Caco-2 (cell line): Measurements from ENCODE around the gene HERC4. TPM values are rescaled to one million over a fixed set of nuclear protein-coding genes. Genes with fewer than 3 reads are reported as not detected.
"Not testable (repeated sequence)": the region's sequence is repeated elsewhere in the genome, so short reads cannot be mapped to it uniquely, and the experiment has no call there.

Experiments used
- BruUV-seq: library from RNA; stranded (reverse); fragments of 400-500 nt; replicated peaks from 2 replicates; lab custom pipeline; 2021; lab: Mats Ljungman, UMichigan
- CTCF ChIA-PET: fragments of 300-600 bp; sonication (Branson Sonifier 250); formaldehyde crosslinking; loops from one replicate; lab custom pipeline; 2022; ENCODE audit warnings: antibody characterized with exemption; lab: Charles Lee
- POLR2A ChIA-PET: fragments of 300-600 bp; sonication (Branson Sonifier 250); formaldehyde crosslinking; loops from one replicate; lab custom pipeline; 2022; ENCODE audit warnings: antibody characterized with exemption; lab: Charles Lee
- DNase-seq, 2 experiments: peaks; one replicate each; pipeline versions ENCODE4 v3.0.0 to v3.0.0-alpha.2; 2020 to 2022
- H3K27me3 ChIP-seq: replicated peaks from 2 replicates; pipeline ENCODE4 v1.6.0; 2011; ENCODE audit warnings: low read length; ENCODE audit not compliant: control insufficient read depth, insufficient read depth
- H3K36me3 ChIP-seq: 2 replicates; pipeline ENCODE4 v1.5.1; 2011; ENCODE audit warnings: low read length; ENCODE audit not compliant: control insufficient read depth, insufficient read depth
- H3K4me1 ChIP-seq: fragments of 250-450 bp; sonication (Bioruptor Pico); 2 replicates; pipeline ENCODE4 v1.5.1; 2020; ENCODE audit warnings: mild to moderate bottlenecking
- H3K4me3 ChIP-seq: 2 replicates; pipeline ENCODE4 v1.5.1; 2011; ENCODE audit warnings: low read depth, mild to moderate bottlenecking, control low read depth, low read length
- H3K9me3 ChIP-seq: fragments of 250-450 bp; sonication (Bioruptor Pico); 2 replicates; pipeline ENCODE4 v1.5.1; 2020; ENCODE audit warnings: mild to moderate bottlenecking, moderate library complexity
- H3K27ac Mint-ChIP-seq: one replicate; pipeline ENCODE4 v1.8.0; 2022; ENCODE audit warnings: mixed read lengths; ENCODE audit not compliant: unreplicated experiment
- H3K27me3 Mint-ChIP-seq: one replicate; pipeline ENCODE4 v1.8.0; 2022; ENCODE audit warnings: mixed read lengths; ENCODE audit not compliant: insufficient read depth, unreplicated experiment
- H3K36me3 Mint-ChIP-seq: one replicate; pipeline ENCODE4 v1.8.0; 2022; ENCODE audit warnings: mild to moderate bottlenecking, mixed read lengths; ENCODE audit not compliant: insufficient read depth, unreplicated experiment
- H3K4me1 Mint-ChIP-seq: one replicate; pipeline ENCODE4 v1.8.0; 2022; ENCODE audit warnings: low read depth, mixed read lengths; ENCODE audit not compliant: unreplicated experiment
- H3K4me3 Mint-ChIP-seq: one replicate; pipeline ENCODE4 v1.8.0; 2022; ENCODE audit warnings: mild to moderate bottlenecking, moderate library complexity, mixed read lengths; ENCODE audit not compliant: unreplicated experiment
- H3K9me3 Mint-ChIP-seq: one replicate; pipeline ENCODE4 v1.8.0; 2022; ENCODE audit warnings: mixed read lengths; ENCODE audit not compliant: unreplicated experiment
- intact Hi-C: fragments of 100-400 bp; cut with micrococcal nuclease; formaldehyde crosslinking; loops from one replicate; pipeline ENCODE4 v1.10.0; 2022; ENCODE audit not compliant: unreplicated experiment
- total RNA-seq: library from RNA; stranded (reverse); gene quantifications from 2 replicates; pipeline ENCODE4 v1.2.3, GENCODE V29; 2022
- TF ChIP-seq, protein P1 (sequence below), 2 experiments: fragments of 200-600 bp in 1 of 2; IDR thresholded peaks; 1 replicate in 1 of 2; 2 replicates in 1 of 2; pipeline versions ENCODE4 v1.5.1 to v1.8.0; 2011 to 2022; ENCODE audit warnings: antibody characterized with exemption in 1 of 2, control low read depth in 1 of 2, inconsistent platforms in 1 of 2, low read depth in 1 of 2, low read length in 1 of 2, mild to moderate bottlenecking in 1 of 2, moderate library complexity in 1 of 2; ENCODE audit not compliant: insufficient read depth in 1 of 2, severe bottlenecking in 1 of 2, unreplicated experiment in 1 of 2

Gene HERC4
- total RNA-seq, 1 experiment from 2014 or later, result 59.4 TPM

DNA sequence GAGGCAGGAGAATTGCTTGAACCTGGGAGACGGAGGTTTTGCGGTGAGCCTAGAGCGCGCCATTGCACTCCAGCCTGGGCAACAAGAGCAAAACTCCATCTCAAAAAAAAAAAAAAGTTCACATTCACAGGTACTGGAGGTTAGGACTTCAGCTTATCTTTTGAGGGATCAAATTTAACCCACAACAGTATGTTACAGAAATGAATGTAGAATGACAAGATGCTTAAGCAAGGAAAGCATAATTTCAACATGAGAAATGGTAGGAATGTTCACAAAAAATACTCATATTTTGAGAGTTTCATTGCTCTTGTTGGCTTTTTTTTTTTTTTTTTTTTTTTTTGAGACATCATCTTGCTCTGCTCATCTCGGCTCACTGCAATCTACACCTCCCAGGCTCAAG, 1.9 kb upstream of the HERC4 start:
- peaks cover 11% of the 10 kb centered on the region for H3K4me1 Mint-ChIP-seq
- Histone ChIP-seq H3K27me3 (no peaks in the 10 kb centered on the region), H3K9me3 (no peaks in the 10 kb centered on the region), H3K4me1 (peaks cover 23% of the 10 kb centered on the region), H3K4me3 (no peak overlapping the region), H3K36me3 (no peaks in the 10 kb centered on the region)
- TF ChIP-seq, protein P1, sequence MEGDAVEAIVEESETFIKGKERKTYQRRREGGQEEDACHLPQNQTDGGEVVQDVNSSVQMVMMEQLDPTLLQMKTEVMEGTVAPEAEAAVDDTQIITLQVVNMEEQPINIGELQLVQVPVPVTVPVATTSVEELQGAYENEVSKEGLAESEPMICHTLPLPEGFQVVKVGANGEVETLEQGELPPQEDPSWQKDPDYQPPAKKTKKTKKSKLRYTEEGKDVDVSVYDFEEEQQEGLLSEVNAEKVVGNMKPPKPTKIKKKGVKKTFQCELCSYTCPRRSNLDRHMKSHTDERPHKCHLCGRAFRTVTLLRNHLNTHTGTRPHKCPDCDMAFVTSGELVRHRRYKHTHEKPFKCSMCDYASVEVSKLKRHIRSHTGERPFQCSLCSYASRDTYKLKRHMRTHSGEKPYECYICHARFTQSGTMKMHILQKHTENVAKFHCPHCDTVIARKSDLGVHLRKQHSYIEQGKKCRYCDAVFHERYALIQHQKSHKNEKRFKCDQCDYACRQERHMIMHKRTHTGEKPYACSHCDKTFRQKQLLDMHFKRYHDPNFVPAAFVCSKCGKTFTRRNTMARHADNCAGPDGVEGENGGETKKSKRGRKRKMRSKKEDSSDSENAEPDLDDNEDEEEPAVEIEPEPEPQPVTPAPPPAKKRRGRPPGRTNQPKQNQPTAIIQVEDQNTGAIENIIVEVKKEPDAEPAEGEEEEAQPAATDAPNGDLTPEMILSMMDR (IDR thresholded peaks at IDR 0.05; ENCODE audit: insufficient read depth in 1 of 2, low read depth in 1 of 2, low read length in 1 of 2, severe bottlenecking in 1 of 2, unreplicated experiment in 1 of 2), result no peak
- BruUV-seq, result no TSS peak
- no peaks in the 10 kb centered on the region for H3K27me3 Mint-ChIP-seq
- no peak overlapping the region for H3K27ac Mint-ChIP-seq
- no peak overlapping the region for H3K4me3 Mint-ChIP-seq
- CTCF ChIA-PET, result no interaction called here
- intact Hi-C loops, result loop anchor here (10.0 kb wide), 1 partner anchor 192 kb away; the partner anchor contains the start of gene SIRT1
- peaks cover 12% of the 10 kb centered on the region for H3K36me3 Mint-ChIP-seq
- POLR2A ChIA-PET, result no interaction called here
- DNase-seq, result no peak
- H3K9me3 Mint-ChIP-seq, result no peaks in the 10 kb centered on the region

GRCh38 chr10:68076081-68076480, 998 bp upstream of the HERC4 start:
- not testable (repeated sequence) for H3K27ac Mint-ChIP-seq, H3K9me3 Mint-ChIP-seq, H3K4me3 ChIP-seq, H3K4me3 Mint-ChIP-seq, H3K27me3 Mint-ChIP-seq, H3K9me3 ChIP-seq, DNase-seq, BruUV-seq, H3K27me3 ChIP-seq, H3K36me3 ChIP-seq
- POLR2A ChIA-PET, result interaction anchor here (0.6 to 0.7 kb wide), 2 partner anchors 255 to 879 kb away, joined by 5 read pairs; partner anchors contain the start of gene HNRNPH3
- peaks cover 20% of the 10 kb centered on the region for H3K4me1 ChIP-seq
- intact Hi-C loops, result loop anchor here (10.0 kb wide), 1 partner anchor 191 kb away; the partner anchor contains the start of gene SIRT1
- peaks cover 18% of the 10 kb centered on the region for H3K4me1 Mint-ChIP-seq
- H3K36me3 Mint-ChIP-seq, result peaks cover 17% of the 10 kb centered on the region
- CTCF ChIA-PET, result interaction anchor here (0.6 kb wide), 1 partner anchor 883 kb away, joined by 4 read pairs; no protein-coding TSS in a partner anchor

DNA sequence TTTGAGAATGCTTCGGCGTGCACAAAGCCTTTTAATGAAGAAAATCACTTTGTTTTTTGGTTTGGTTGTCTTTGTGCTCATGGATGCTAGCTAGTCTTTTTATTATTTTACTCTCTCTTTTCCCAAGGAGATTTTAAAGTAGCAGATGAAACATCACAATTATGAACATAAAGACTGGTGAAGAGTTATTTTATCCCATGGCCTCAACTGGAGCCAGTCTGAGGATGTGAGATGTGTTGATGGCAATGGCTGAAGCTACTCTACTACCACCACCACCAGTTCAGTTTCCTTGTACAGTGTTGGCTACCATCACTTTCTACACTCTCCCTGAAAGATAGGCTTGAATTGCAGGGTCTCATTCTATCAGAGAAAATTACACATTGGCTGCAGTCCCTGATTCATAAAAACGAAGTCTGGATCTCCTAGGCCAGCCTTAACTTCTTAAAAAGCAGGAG, 494 bp upstream of the HERC4 start:
- ChIA-PET CTCF (interaction anchor here (0.6 kb wide), 1 partner anchor 884 kb away, joined by 4 read pairs; no protein-coding TSS in a partner anchor), POLR2A (interaction anchor here (0.6 to 0.7 kb wide), 2 partner anchors 256 to 880 kb away, joined by 5 read pairs; partner anchors contain the start of gene HNRNPH3)
- no peaks in the 10 kb centered on the region for H3K9me3 ChIP-seq
- DNase-seq, result no peak
- BruUV-seq, result TSS peak; percentile 90
- intact Hi-C loops, result loop anchor here (1.0 to 10.0 kb wide), 3 partner anchors 81 to 257 kb away; partner anchors contain the start of genes HNRNPH3, PBLD and SIRT1
- peak overlapping the region; percentile 21 for H3K4me3 ChIP-seq
- peaks cover 18% of the 10 kb centered on the region for H3K4me1 ChIP-seq
- no peaks in the 10 kb centered on the region for H3K36me3 ChIP-seq
- TF ChIP-seq, protein P1 (IDR thresholded peaks at IDR 0.05; ENCODE audit: insufficient read depth in 1 of 2, low read depth in 1 of 2, low read length in 1 of 2, severe bottlenecking in 1 of 2, unreplicated experiment in 1 of 2), result no peak
- no peaks in the 10 kb centered on the region for H3K27me3 ChIP-seq
- H3K36me3 Mint-ChIP-seq, result peaks cover 22% of the 10 kb centered on the region
- no peaks in the 10 kb centered on the region for H3K27me3 Mint-ChIP-seq
- peak overlapping the region; percentile 97 for H3K4me3 Mint-ChIP-seq
- peak overlapping the region; percentile 94 for H3K27ac Mint-ChIP-seq
- H3K4me1 Mint-ChIP-seq, result peaks cover 18% of the 10 kb centered on the region
- no peaks in the 10 kb centered on the region for H3K9me3 Mint-ChIP-seq
